ENCODE results near the gene ABAT. TPM values are rescaled to one million over a fixed set of nuclear protein-coding genes. Genes with fewer than 3 reads are reported as not detected.

Gene ABAT
- total and polyA plus RNA-seq, 2 experiments from 2014 or later = 31.2 to 59.1 TPM

- Histone ChIP-seq H4K20me1 (ENCODE audit: insufficient read depth, poor library complexity, severe bottlenecking) (no peaks in the 10 kb centered on the region), H3K9me3 (ENCODE audit: low read depth) (no peaks in the 10 kb centered on the region), H2AFZ (no peak overlapping the region), H3K27ac (no peak overlapping the region), H3K4me3 (no peak overlapping the region), H3K27me3 (no peaks in the 10 kb centered on the region), H3K79me2 (no peaks in the 10 kb centered on the region), H3K9me2 (replicated peaks; ENCODE audit: insufficient read depth) (no peaks in the 10 kb centered on the region), H3K4me2 (no peak overlapping the region), H3K36me3 (replicated peaks; ENCODE audit: insufficient read depth, low read depth) (no peaks in the 10 kb centered on the region), H3K4me1 (ENCODE audit: insufficient read depth) (no peaks in the 10 kb centered on the region)
- 69% methylated on average over 6 of the region's 6 CpGs for WGBS (ENCODE audit: low lambda C conversion rate, missing lambda C conversion rate)
- DNase-seq (ENCODE audit: low spot score) = no peak
- TF ChIP-seq, protein P1, sequence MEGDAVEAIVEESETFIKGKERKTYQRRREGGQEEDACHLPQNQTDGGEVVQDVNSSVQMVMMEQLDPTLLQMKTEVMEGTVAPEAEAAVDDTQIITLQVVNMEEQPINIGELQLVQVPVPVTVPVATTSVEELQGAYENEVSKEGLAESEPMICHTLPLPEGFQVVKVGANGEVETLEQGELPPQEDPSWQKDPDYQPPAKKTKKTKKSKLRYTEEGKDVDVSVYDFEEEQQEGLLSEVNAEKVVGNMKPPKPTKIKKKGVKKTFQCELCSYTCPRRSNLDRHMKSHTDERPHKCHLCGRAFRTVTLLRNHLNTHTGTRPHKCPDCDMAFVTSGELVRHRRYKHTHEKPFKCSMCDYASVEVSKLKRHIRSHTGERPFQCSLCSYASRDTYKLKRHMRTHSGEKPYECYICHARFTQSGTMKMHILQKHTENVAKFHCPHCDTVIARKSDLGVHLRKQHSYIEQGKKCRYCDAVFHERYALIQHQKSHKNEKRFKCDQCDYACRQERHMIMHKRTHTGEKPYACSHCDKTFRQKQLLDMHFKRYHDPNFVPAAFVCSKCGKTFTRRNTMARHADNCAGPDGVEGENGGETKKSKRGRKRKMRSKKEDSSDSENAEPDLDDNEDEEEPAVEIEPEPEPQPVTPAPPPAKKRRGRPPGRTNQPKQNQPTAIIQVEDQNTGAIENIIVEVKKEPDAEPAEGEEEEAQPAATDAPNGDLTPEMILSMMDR (IDR thresholded peaks at IDR 0.05; ENCODE audit: poor library complexity) = no peak
- TF ChIP-seq EZH2 (IDR thresholded peaks at IDR 0.05; ENCODE audit: borderline replicate concordance) (no peak), EZH2phosphoT487 (IDR thresholded peaks at IDR 0.05; ENCODE audit: low read depth, severe bottlenecking, unreplicated experiment) (no peak)
These were observed 8.9 kb upstream of the ABAT start for GRCh38 chr16:8665529-8665928.

- TF ChIP-seq, protein P1 (IDR thresholded peaks at IDR 0.05; ENCODE audit: poor library complexity) = no peak
- TF ChIP-seq EZH2phosphoT487 (IDR thresholded peaks at IDR 0.05; ENCODE audit: low read depth, severe bottlenecking, unreplicated experiment) (no peak), EZH2 (IDR thresholded peaks at IDR 0.05; ENCODE audit: borderline replicate concordance) (no peak)
- H3K27me3 ChIP-seq = no peaks in the 10 kb centered on the region
- H3K9me2 ChIP-seq (replicated peaks; ENCODE audit: insufficient read depth) = no peaks in the 10 kb centered on the region
- no peak overlapping the region for H3K4me3 ChIP-seq
- no peak overlapping the region for H3K27ac ChIP-seq
- H3K4me2 ChIP-seq = no peak overlapping the region
- no peaks in the 10 kb centered on the region for H3K36me3 ChIP-seq (replicated peaks; ENCODE audit: insufficient read depth, low read depth)
- no peak for DNase-seq (ENCODE audit: low spot score)
- no peaks in the 10 kb centered on the region for H3K9me3 ChIP-seq (ENCODE audit: low read depth)
- no peaks in the 10 kb centered on the region for H4K20me1 ChIP-seq (ENCODE audit: insufficient read depth, poor library complexity, severe bottlenecking)
- H3K4me1 ChIP-seq (ENCODE audit: insufficient read depth) = no peaks in the 10 kb centered on the region
- no peaks in the 10 kb centered on the region for H3K79me2 ChIP-seq
- 92% methylated on average over 3 of the region's 3 CpGs for WGBS (ENCODE audit: low lambda C conversion rate, missing lambda C conversion rate)
- H2AFZ ChIP-seq = no peak overlapping the region
These were observed 6.9 kb upstream of the ABAT start for GRCh38 chr16:8667492-8667891.

DNA sequence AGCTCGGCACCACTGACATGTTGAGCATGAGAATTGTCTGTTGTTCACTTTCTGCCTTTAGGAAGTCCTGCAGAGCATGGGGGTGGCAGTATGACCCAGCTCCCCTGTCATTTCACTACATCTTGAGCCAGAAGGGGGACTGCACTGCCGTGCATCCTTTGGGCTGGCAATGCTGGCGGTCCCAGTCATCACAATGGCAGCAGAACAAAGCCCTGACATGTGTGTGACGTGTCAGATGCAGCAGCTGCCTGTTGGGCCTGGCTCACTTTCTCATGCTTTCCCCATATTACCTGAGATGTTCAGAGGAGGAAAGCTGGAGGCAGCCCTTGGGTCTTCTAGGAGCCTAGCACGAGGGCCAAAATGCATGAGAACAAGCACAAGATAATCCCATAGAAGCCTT is 6.3 kb upstream of the ABAT start:
- no peak for DNase-seq (ENCODE audit: low spot score)
- Histone ChIP-seq H3K9me2 (replicated peaks; ENCODE audit: insufficient read depth) (no peaks in the 10 kb centered on the region), H4K20me1 (ENCODE audit: insufficient read depth, poor library complexity, severe bottlenecking) (no peaks in the 10 kb centered on the region), H3K9me3 (ENCODE audit: low read depth) (no peaks in the 10 kb centered on the region), H3K27ac (no peak overlapping the region), H3K36me3 (replicated peaks; ENCODE audit: insufficient read depth, low read depth) (no peaks in the 10 kb centered on the region), H3K4me1 (ENCODE audit: insufficient read depth) (no peaks in the 10 kb centered on the region), H3K4me2 (no peak overlapping the region), H3K79me2 (no peaks in the 10 kb centered on the region), H3K4me3 (no peak overlapping the region), H2AFZ (no peak overlapping the region), H3K27me3 (no peaks in the 10 kb centered on the region)
- WGBS (ENCODE audit: low lambda C conversion rate, missing lambda C conversion rate) = 87% methylated on average over 5 of the region's 5 CpGs
- TF ChIP-seq, protein P1 (IDR thresholded peaks at IDR 0.05; ENCODE audit: poor library complexity) = no peak
- TF ChIP-seq EZH2phosphoT487 (IDR thresholded peaks at IDR 0.05; ENCODE audit: low read depth, severe bottlenecking, unreplicated experiment) (no peak), EZH2 (IDR thresholded peaks at IDR 0.05; ENCODE audit: borderline replicate concordance) (no peak)

DNA sequence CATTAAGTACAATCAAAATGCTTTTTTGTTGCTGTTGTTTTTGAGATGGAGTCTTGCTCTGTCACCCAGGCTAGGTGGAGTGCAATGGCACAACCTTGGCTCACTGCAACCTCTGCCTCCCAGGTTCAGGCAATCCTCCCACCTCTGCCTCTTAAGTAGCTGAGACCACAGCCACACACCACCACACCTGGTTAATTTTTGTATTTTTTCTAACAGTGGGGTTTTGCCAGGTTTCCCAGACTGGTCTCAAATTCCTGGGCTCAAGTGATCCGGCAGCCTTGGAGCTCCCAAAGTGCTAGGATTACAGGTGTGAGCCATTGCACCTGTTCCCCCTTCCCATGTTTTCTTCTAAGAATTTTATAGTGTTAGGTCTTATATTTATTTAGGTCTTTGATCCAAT is 4.9 kb upstream of the ABAT start:
- no peak for DNase-seq (ENCODE audit: low spot score)
- Histone ChIP-seq H3K79me2 (no peaks in the 10 kb centered on the region), H3K27ac (no peak overlapping the region), H3K9me2 (replicated peaks; ENCODE audit: insufficient read depth) (no peaks in the 10 kb centered on the region), H3K4me2 (no peak overlapping the region), H3K27me3 (no peaks in the 10 kb centered on the region), H3K4me1 (ENCODE audit: insufficient read depth) (peaks cover 4% of the 10 kb centered on the region), H3K9me3 (ENCODE audit: low read depth) (no peaks in the 10 kb centered on the region), H2AFZ (no peak overlapping the region), H3K36me3 (replicated peaks; ENCODE audit: insufficient read depth, low read depth) (no peaks in the 10 kb centered on the region), H4K20me1 (ENCODE audit: insufficient read depth, poor library complexity, severe bottlenecking) (no peaks in the 10 kb centered on the region), H3K4me3 (no peak overlapping the region)
- TF ChIP-seq, protein P1 (IDR thresholded peaks at IDR 0.05; ENCODE audit: poor library complexity) = no peak
- TF ChIP-seq EZH2 (IDR thresholded peaks at IDR 0.05; ENCODE audit: borderline replicate concordance) (no peak), EZH2phosphoT487 (IDR thresholded peaks at IDR 0.05; ENCODE audit: low read depth, severe bottlenecking, unreplicated experiment) (no peak)
- WGBS (ENCODE audit: low lambda C conversion rate, missing lambda C conversion rate) = 100% methylated on average over 1 of the region's 1 CpG
